Measurements from ENCODE around the gene PDE3A. TPM values are rescaled to one million over a fixed set of nuclear protein-coding genes. Genes with fewer than 3 reads are reported as not detected.
"Not testable (repeated sequence)": the region's sequence is repeated elsewhere in the genome, so short reads cannot be mapped to it uniquely, and the experiment has no call there.

The PDE3A gene
- total RNA-seq, 1 donor from 2014 or later = 2.4 TPM

GRCh38 chr12:20599757-20600156, 231.4 kb downstream of the PDE3A start:
- no peak for DNase-seq (ENCODE audit: low read depth, low spot score)
- no peak overlapping the region for H3K4me3 Mint-ChIP-seq
- H3K36me3 Mint-ChIP-seq (ENCODE audit: low read depth) = no peaks in the 10 kb centered on the region
- no peak overlapping the region for H3K27ac Mint-ChIP-seq (ENCODE audit: unreplicated experiment)
- no peaks in the 10 kb centered on the region for H3K27me3 Mint-ChIP-seq (ENCODE audit: low read depth)
- no peaks in the 10 kb centered on the region for H3K9me3 Mint-ChIP-seq
- TF ChIP-seq CTCF (conservative IDR thresholded peaks at IDR 0.05) = no peak
- no peaks in the 10 kb centered on the region for H3K4me1 Mint-ChIP-seq

- H3K4me1 Mint-ChIP-seq = no peaks in the 10 kb centered on the region
- no peaks in the 10 kb centered on the region for H3K36me3 Mint-ChIP-seq (ENCODE audit: low read depth)
- no peaks in the 10 kb centered on the region for H3K27me3 Mint-ChIP-seq (ENCODE audit: low read depth)
- H3K9me3 Mint-ChIP-seq = no peaks in the 10 kb centered on the region
- TF ChIP-seq CTCF (conservative IDR thresholded peaks at IDR 0.05) = peak; percentile 83
- no peak for DNase-seq (ENCODE audit: low read depth, low spot score)
- H3K4me3 Mint-ChIP-seq = no peak overlapping the region
- no peak overlapping the region for H3K27ac Mint-ChIP-seq (ENCODE audit: unreplicated experiment)
These were observed 233.4 kb downstream of the PDE3A start for GRCh38 chr12:20601668-20602280.

GRCh38 chr12:20602641-20603391, 234.5 kb downstream of the PDE3A start:
- no peak overlapping the region for H3K27ac Mint-ChIP-seq (ENCODE audit: unreplicated experiment)
- TF ChIP-seq CTCF (conservative IDR thresholded peaks at IDR 0.05) = no peak
- H3K9me3 Mint-ChIP-seq = no peaks in the 10 kb centered on the region
- H3K4me1 Mint-ChIP-seq = no peaks in the 10 kb centered on the region
- no peak for DNase-seq (ENCODE audit: low read depth, low spot score)
- H3K27me3 Mint-ChIP-seq (ENCODE audit: low read depth) = no peaks in the 10 kb centered on the region
- no peak overlapping the region for H3K4me3 Mint-ChIP-seq
- H3K36me3 Mint-ChIP-seq (ENCODE audit: low read depth) = no peaks in the 10 kb centered on the region

GRCh38 chr12:20604408-20605067, 236.2 kb downstream of the PDE3A start:
- TF ChIP-seq CTCF (conservative IDR thresholded peaks at IDR 0.05) = no peak
- Mint-ChIP-seq H3K4me1 (no peaks in the 10 kb centered on the region), H3K27ac (ENCODE audit: unreplicated experiment) (no peak overlapping the region), H3K9me3 (no peaks in the 10 kb centered on the region), H3K27me3 (ENCODE audit: low read depth) (no peaks in the 10 kb centered on the region), H3K4me3 (no peak overlapping the region), H3K36me3 (ENCODE audit: low read depth) (no peaks in the 10 kb centered on the region)
- DNase-seq (ENCODE audit: low read depth, low spot score) = no peak

DNA sequence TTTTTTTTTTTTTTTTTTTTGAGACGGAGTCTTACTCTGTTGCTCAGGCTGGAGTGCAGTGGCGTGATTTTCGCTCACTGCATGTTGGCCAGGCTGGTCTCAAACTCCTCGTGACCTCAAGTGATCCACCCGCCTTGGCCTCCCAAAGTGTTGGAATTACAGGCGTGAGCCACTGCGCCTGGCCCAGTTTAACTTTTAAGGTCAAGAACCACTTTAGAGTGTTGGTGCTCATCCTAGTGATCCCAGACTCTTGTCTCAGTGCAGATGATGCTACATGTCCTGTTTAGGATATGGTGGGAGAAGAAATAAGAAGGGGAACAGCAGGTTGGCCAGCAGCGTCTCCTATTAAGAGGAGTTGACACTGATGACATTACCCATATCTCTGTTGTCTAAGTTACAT, 246.7 kb downstream of the PDE3A start:
- not testable (repeated sequence) for H3K27me3 Mint-ChIP-seq (ENCODE audit: low read depth); H3K36me3 Mint-ChIP-seq (ENCODE audit: low read depth); H3K9me3 Mint-ChIP-seq; H3K4me1 Mint-ChIP-seq; H3K4me3 Mint-ChIP-seq; H3K27ac Mint-ChIP-seq (ENCODE audit: unreplicated experiment); DNase-seq (ENCODE audit: low read depth, low spot score)

DNA sequence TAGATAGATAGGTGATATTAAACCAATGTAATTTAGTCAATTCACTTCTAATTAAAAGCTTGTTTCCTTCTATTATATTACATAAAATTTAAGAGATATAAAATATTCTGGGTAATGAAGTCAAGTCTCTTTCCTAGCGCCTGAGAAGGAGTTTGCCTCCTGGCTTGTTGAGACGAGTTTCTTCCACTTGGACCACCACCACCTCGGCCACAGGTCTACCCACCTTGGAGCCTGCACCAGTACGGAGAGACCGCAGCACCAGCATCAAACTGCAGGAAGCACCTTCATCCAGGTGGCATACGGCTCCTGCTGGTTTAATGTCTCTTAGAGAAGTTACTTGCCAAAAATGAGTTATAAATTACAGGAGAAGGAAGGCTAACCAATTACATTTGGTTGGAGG, 247.8 kb downstream of the PDE3A start:
- H3K4me3 Mint-ChIP-seq = no peak overlapping the region
- H3K4me1 Mint-ChIP-seq = no peaks in the 10 kb centered on the region
- H3K36me3 Mint-ChIP-seq (ENCODE audit: low read depth) = no peaks in the 10 kb centered on the region
- DNase-seq (ENCODE audit: low read depth, low spot score) = no peak
- H3K27me3 Mint-ChIP-seq (ENCODE audit: low read depth) = no peaks in the 10 kb centered on the region
- TF ChIP-seq CTCF (conservative IDR thresholded peaks at IDR 0.05) = no peak
- H3K27ac Mint-ChIP-seq (ENCODE audit: unreplicated experiment) = no peak overlapping the region
- no peaks in the 10 kb centered on the region for H3K9me3 Mint-ChIP-seq

Measured in neural crest cell (in vitro differentiated cells).